GM12891 (cell line): ENCODE results near the gene RASSF9.

ENCODE experiments used
- POLR2A ChIP-seq: IDR thresholded peaks from 2 replicates; pipeline ENCODE4 v1.6.1; 2011; ENCODE audit warnings: low read depth, low read length, control low read depth
- POLR2AphosphoS5 ChIP-seq: IDR thresholded peaks from 2 replicates; pipeline ENCODE4 v1.6.1; 2011; ENCODE audit warnings: low read depth, low read length, control low read depth
- POU2F2 ChIP-seq: IDR thresholded peaks from 2 replicates; pipeline ENCODE4 v1.6.1; 2011; ENCODE audit warnings: low read depth, mild to moderate bottlenecking, control low read depth, low read length, moderate library complexity
- SPI1 ChIP-seq: IDR thresholded peaks from 2 replicates; pipeline ENCODE4 v1.6.1; 2011; ENCODE audit warnings: low read depth, low read length, control low read depth
- TAF1 ChIP-seq: IDR thresholded peaks from 2 replicates; pipeline ENCODE4 v1.6.1; 2011; ENCODE audit warnings: low read depth, low read length, control low read depth

- TF ChIP-seq POLR2A (no peak), POLR2AphosphoS5 (no peak), TAF1 (no peak), SPI1 (no peak), POU2F2 (no peak)
These were observed 53.5 kb downstream of the RASSF9 start for GRCh38 chr12:85782711-85783110.
